GOT3 (cell line): ENCODE measurements around the gene GMDS.

ENCODE experiments used
- DNase-seq: peaks from one replicate; lab custom pipeline; 2025; ENCODE audit warnings: mixed read lengths; lab: John Stamatoyannopoulos, UW

The GMDS gene

DNA sequence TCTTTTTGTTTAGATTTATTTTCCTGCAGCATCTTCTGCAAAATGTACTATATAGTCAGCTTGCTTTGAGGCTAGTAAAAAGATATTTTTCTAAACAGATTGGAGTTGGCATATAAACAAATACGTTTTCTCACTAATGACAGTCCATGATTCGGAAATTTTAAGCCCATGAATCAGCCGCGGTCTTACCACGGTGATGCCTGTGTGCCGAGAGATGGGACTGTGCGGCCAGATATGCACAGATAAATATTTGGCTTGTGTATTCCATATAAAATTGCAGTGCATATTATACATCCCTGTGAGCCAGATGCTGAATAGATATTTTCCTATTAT lies 632.5 kb downstream of the GMDS start:
- no peak for DNase-seq

DNA sequence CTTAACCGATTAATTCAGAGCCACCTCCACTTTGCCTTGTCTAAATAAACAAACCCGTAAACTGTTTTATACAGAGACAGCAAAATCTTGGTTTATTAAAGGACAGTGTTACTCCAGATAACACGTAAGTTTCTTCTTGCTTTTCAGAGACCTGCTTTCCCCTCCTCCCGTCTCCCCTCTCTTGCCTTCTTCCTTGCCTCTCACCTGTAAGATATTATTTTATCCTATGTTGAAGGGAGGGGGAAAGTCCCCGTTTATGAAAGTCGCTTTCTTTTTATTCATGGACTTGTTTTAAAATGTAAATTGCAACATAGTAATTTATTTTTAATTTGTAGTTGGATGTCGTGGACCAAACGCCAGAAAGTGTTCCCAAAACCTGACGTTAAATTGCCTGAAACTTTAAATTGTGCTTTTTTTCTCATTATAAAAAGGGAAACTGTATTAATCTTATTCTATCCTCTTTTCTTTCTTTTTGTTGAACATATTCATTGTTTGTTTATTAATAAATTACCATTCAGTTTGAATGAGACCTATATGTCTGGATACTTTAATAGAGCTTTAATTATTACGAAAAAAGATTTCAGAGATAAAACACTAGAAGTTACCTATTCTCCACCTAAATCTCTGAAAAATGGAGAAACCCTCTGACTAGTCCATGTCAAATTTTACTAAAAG lies 633.0 kb downstream of the GMDS start:
- no peak for DNase-seq

DNA sequence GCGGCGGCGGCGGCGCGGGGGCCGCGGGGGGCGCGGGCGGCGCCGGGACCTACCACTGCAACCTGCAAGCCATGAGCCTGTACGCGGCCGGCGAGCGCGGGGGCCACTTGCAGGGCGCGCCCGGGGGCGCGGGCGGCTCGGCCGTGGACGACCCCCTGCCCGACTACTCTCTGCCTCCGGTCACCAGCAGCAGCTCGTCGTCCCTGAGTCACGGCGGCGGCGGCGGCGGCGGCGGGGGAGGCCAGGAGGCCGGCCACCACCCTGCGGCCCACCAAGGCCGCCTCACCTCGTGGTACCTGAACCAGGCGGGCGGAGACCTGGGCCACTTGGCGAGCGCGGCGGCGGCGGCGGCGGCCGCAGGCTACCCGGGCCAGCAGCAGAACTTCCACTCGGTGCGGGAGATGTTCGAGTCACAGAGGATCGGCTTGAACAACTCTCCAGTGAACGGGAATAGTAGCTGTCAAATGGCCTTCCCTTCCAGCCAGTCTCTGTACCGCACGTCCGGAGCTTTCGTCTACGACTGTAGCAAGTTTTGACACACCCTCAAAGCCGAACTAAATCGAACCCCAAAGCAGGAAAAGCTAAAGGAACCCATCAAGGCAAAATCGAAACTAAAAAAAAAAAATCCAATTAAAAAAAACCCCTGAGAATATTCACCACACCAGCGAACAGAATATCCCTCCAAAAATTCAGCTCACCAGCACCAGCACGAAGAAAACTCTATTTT lies 633.7 kb downstream of the GMDS start:
- DNase-seq = no peak

DNA sequence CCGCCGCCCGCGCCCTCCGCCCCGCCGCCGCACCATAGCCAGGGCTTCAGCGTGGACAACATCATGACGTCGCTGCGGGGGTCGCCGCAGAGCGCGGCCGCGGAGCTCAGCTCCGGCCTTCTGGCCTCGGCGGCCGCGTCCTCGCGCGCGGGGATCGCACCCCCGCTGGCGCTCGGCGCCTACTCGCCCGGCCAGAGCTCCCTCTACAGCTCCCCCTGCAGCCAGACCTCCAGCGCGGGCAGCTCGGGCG lies 634.2 kb downstream of the GMDS start:
- DNase-seq = no peak

DNA sequence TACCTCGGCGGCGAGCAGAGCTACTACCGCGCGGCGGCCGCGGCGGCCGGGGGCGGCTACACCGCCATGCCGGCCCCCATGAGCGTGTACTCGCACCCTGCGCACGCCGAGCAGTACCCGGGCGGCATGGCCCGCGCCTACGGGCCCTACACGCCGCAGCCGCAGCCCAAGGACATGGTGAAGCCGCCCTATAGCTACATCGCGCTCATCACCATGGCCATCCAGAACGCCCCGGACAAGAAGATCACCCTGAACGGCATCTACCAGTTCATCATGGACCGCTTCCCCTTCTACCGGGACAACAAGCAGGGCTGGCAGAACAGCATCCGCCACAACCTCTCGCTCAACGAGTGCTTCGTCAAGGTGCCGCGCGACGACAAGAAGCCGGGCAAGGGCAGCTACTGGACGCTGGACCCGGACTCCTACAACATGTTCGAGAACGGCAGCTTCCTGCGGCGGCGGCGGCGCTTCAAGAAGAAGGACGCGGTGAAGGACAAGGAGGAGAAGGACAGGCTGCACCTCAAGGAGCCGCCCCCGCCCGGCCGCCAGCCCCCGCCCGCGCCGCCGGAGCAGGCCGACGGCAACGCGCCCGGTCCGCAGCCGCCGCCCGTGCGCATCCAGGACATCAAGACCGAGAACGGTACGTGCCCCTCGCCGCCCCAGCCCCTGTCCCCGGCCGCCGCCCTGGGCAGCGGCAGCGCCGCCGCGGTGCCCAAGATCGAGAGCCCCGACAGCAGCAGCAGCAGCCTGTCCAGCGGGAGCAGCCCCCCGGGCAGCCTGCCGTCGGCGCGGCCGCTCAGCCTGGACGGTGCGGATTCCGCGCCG lies 634.7 kb downstream of the GMDS start:
- DNase-seq = no peak

DNA sequence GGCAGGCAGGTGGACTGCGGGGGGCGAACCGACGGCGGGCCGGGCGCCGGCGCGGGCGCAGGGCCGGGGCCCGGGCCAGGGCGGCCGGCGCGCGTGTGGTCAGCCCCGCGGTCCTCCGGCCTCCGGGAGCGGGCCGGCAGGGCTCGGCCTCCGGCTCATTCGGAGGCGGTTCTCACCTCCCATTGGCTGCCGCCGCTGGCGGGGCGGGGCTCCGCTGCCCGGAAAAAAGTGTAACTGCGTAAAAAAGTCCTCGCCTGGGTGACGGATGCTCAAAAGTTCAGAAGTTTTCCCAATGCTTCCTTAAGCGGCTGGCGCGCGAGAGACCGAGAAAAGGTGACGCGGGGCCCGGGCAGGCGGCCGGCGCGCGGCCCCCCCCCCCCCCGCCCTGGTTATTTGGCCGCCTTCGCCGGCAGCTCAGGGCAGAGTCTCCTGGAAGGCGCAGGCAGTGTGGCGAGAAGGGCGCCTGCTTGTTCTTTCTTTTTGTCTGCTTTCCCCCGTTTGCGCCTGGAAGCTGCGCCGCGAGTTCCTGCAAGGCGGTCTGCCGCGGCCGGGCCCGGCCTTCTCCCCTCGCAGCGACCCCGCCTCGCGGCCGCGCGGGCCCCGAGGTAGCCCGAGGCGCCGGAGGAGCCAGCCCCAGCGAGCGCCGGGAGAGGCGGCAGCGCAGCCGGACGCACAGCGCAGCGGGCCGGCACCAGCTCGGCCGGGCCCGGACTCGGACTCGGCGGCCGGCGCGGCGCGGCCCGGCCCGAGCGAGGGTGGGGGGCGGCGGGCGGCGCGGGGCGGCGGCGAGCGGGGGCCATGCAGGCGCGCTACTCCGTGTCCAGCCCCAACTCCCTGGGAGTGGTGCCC lies 635.5 kb downstream of the GMDS start, which contains the start of gene FOXC1:
Gene FOXC1, plus strand, starts transcription at position 268 of the 849 bp plus-strand sequence. Its CDS starts 531 bp downstream, at position 799.
- DNase-seq = peak; percentile 78

DNA sequence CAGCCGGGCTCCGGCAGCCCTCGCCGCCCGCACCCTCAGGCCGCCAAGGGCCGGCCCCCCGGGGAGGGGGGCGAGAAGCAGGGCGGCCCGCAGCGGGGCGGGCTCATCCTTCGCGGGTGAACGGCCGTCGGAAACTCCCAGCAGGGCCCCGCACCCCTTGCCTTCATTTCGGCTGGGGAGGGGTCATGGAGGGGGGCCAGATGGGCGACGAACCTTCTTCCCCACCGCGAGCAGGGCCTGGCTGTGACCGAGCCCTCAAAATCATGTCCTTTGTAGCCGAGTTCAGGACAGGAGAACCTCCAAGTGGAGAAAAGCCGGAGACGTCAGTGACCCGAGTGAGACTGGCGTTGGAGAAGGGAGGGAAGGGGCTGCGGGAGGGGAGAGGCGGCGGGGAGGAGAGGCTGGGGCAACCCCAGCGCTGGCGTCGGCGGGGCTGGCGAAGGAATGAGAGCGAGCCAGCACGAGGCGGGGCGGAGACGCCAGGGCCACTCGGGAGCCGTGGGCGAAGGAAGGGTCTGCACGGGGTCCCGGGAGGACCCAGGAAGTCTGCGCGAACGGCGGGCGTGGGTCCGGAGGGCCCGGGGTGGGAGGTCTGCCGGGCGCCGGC lies 636.3 kb downstream of the GMDS start:
- no peak for DNase-seq

DNA sequence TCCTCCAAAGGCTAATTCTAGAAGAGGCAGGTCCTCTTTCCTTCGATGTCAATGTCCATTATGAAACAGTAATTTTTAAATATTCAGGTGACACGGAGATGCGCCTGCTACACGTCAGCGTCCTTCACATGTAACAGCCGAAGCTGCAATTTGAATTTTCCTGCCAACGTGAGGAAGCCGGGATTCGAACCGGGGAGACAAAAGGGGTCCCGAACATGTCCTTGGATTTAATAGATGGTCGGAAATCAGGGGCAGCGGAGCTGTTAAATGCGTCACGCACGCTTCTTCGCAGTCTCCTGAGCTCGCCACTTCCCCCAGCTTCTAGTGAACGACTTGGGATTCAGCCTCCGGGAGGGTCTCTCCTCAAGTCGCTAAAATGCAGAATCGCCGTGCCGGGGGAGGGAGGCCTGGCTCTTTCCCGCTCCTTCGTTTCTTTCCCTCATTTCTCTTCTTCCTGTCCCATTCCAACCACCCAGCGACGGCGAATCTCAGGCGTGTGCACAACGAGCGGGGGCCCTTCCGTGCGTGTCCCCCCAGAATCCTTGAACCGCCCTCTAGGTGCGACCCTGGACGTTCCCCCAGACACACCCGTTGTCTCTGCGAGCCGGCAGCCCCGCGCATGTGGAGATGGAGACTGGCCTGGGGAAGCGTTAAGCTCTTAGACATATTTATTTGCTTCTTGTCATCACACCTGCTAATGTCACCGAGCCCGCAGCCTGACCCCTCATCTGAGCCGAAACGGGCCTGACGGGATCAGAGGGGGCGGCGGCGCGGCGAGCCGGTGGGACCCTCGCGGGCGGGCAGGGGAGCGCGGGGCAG lies 637.0 kb downstream of the GMDS start:
- DNase-seq = no peak

DNA sequence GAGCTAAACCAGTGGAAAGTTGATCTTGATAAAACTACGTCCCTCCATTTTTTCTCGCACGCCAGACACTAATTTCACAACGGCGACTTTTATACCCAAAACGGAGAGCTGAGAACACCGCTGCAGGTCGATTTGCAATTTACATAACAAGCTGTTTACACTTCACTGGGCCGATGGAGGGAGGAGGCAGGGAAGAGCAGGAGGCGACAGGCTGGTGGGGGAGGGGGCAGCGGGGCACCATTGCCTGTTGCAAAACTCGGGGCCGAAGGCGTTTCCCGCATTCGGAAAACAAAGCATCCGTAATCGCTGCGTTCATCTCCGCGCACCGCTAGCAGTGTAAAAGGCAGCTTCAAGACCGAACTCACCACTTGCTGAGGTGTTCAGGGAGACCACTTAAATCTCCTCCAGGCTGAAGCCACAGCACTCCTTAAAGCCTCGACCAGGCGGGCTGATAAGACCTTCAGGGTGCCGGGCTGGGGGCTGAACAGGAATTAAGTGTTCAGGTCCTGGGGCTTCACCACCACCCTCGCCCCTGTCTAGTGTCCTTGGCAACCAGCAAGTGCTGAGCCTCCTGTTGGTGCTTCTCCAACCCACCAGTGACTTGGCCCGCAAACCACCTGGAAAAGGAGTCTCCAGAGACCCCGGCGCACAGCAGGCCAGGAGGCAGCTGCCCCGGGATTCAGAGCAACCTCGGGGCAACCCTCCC lies 637.7 kb downstream of the GMDS start:
- no peak for DNase-seq

DNA sequence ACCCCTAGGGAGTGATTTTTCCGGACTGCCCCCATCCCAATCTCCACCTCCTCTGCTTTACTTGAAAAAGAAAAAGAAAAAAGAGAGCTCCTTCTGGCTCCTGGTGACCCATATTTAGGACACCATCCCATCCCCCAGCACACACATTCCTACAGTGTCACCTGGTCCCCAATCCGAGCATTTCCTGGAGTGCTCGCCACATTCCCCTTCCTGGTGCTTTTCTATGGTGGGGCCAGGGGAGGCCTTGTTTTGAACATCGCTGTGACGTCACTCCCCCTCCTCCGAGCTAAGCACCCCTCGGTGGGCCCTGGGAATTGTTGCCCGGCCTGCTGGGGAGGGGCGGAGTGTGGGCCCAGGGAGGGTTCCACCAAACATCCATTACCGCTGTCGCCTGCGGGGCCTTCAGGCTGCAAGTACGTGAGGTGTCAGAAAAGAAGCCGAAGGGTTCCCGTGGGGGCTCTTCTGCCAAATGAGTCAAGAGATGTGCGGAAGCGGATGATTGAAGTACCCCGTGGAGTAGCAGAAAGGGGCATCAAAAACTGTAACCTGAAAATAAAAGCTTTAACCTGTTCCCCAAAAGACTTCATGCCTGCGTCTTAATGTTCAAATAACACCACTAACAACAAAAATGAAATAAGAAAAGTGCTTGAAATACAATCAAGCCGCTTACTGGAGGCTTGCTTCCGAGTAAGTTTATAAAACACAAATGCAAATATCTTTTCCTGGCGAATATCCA lies 638.5 kb downstream of the GMDS start:
- no peak for DNase-seq

DNA sequence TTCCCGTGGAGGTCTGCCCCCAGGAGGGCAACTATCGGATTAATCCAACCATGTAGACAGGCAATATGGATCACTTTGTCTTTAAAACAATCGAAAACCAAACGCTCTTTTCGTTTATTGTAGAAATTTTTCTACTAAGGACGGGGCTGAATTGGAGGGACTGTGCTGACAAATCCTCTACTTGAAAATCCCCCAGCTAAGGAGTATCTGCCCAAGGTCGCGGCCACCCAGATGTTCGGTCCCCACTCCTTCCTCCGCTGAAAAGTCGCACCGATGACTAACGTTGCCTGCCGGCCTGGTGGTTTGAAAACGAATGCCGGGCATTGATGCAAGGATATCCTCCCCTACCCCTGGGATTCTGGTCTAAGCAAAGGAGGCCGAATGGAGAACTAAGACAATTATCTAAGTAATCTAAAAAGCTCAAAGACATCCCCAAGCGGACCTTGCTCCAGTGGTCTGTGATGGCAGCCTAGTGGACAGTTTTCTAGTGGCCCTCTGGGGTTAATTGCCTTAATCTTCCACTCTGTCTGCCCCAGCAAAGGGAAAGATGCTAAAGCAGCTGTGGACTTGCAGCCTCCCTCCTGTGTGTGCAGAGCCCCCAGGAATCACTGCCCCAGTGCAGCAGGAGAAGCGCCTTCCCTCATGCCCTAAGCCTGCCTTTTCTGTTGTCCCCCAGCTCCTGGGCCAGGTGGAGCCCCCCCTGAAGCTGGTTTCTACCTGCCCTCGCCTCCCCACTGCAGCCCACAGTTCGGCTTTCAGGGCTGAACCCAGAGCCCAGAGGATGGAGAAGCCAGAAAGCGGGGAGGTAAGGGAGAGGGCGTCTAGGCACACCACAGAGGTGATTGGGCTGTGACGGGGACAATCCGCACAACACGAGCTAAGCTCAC lies 639.3 kb downstream of the GMDS start:
- no peak for DNase-seq

DNA sequence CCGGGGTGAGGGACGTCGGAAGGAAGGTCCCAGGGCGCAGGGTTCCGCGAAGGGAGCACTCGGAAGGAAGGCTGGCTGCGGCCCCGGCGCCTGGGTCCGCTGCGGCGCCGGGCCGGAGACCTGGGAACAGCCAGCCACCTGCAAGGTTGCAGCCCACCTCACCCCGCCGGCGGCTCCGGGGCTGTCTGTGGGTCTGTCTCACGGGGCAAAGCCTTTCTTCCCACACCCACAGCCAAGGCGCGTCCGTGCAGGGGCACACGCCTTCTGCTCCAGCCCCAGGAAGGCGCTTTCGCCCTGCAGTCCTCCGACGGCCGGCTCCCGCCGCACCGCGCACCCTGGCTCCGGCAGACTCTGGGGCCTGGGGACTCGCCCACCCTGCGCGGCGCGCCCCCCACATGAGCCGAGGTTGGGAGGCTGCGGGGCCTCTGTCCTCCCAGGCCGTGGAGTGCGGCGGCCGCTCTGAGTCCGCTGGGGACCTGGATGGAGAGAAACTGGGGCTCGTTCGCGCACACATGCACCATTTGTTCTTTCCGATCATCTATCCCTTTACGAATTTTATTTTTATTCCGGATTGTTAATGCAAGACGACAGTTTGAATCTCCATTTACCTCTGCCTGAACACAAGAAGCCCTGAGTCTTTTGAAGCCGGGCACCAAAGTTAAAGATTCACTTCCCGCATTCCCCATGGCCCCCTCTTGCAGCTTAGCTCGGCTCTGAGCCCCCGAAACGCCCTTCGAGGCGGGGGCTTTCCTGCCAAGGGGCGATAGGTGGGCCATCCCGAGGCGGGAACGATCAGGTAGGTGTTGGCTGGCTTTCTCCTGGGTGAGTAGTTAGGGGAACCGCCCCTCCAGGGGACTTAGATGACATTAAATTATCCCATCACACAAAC lies 640.2 kb downstream of the GMDS start:
- DNase-seq = no peak

DNA sequence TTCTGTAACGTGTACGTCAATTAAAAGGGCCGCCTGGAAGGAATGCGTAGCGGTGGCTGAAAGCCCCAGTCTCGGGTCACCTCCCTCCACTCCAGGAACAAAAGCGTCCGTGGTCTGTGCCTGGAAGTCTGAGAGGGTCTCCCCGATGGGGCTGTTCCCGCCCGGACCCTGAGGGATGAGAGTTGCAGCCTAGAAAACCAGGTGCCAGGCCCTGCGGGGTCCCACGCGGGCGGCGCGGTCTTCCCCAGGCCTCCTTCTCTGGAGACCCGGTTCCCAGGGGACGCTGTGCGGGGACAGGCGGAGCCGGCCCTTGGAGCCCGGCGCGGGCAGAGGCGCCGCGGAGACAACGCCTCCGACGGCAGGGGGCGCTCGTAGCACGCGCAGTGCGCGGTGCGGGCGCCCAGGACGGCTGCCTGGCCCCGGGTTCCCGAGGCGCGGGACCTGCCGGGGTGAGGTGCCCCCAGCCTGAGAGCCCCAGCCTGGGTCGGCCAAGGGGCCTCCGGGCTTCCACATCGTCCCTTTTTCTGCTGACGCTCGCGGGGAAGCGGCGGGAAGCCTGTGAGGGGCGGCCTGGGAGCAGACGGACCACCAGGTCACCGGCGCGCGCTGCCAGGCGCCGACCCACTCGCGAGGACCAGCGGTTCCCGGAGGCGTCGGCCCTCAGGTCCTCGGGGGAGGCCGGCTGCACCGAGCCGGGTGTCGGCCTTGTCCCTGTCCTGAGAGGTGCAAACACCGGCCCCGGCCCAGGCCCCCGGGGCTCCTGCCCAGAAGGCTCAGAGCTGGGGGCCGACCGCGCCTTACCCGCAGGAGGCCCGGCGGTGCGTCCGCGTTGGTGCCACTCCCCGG lies 641.0 kb downstream of the GMDS start:
- DNase-seq = no peak

DNA sequence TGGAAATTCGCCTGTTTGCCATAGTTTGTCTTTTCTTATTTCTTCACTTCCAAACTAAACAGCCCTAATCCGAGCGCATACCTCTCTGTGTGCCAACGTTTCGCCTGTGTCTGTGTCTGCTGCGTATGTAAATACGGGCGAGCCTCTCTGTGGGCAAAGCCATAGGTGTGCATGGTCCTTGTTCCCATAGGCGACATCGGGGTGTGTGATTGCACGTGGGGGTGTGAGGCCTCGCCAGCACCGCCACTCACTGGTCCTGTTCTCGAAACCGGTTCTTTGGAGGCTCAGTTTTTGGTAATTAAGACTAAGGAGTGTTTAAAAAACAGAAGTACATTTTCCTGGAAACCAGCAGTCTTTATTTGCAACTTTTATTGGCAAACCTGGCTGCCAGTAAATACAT lies 641.7 kb downstream of the GMDS start:
- DNase-seq = no peak

DNA sequence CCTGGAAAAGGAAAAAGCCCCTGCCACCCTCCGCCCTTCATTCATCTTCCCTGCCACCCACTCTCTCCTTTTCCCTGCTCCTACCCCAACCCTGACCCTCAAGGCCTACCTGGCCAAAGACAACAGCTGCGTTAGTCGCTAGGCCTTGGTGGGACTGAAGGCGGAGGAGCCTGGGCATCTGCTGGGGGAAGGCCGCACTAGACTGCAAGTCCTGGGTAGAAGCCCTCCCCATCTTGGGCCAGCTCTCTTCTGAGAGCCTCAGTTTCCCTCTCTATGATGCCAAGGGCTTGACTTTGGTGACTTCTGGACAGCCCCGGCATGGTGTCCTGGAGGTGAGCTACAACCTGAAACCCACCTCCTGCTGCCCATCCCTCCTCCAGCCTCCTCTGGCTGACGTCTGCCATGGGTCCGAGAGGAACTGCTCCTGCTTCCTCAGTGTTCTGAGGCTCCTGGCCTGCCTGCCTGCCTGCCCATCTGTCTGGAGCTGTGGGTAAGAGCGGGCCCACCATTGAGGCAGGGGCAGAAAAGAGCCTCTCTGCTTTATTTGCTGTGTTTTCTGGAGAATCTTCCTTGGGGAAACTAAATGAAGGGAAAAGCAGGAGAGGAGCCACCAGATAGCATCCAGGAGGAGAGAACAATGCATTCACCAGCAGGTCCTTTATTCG lies 643.2 kb downstream of the GMDS start:
- no peak for DNase-seq
